Heart left ventricle (tissue), 13 donors: ENCODE measurements around the gene ADCY9.

ENCODE experiments used
- CTCF ChIP-seq, 12 donors: fragments of 200-600 bp; sonication (generic) in 4 of 12; IDR thresholded peaks; one replicate each; pipeline versions ENCODE4 v1.5.0 to v1.8.0; 2018 to 2022; ENCODE audit warnings: antibody characterized with exemption in 12 of 12, mild to moderate bottlenecking in 5 of 12
- POLR2A ChIP-seq, 2 donors: fragments of 450-650 bp; IDR thresholded peaks; one replicate each; pipeline ENCODE4 v1.6.1; 2017; ENCODE audit warnings: antibody characterized with exemption in 2 of 2, mild to moderate bottlenecking in 2 of 2, moderate library complexity in 2 of 2
- donor health status: ischemic (EF 13 %, LVEDD 7.1; RV severe dilation, severe dysfunction).
- donor health status: DM: no; HTN: yes; CAD: no.
- donor health status: DM: no; HTN: no; CAD: no.
- donor health status: ischemic (EF 25% LVEDD 6.9; RV normal size, moderate dysfunction).
- donor health status: ischemic (EF 25% LVEDD 5.7; RV mildly dilated, moderate dysfunction).
- donor health status: ischemic (EF 35%, LVEDD 5.7; RV mildly dilated, moderate dysfunction).
- donor health status: nonischemic (EF 11% LVEDD 7.7; RV severe dilation, severe dysfunction).
- donor health status: DM: yes; HTN: yes; CAD: no.
- donor health status: PGD.
- donor health status: ischemic (EF 29% LVEDD 5.4; RV normal size, mild dysfunction).
- donor health status: nonischemic (EF 23%, LVEDD 6.1; RV moderate dilation, normal function).

- TF ChIP-seq CTCF (IDR thresholded peaks at IDR 0.05) (no peak), POLR2A (IDR thresholded peaks at IDR 0.05) (no peak)
Measured at GRCh38 chr16:4005731-4006130, 110.5 kb downstream of the ADCY9 start.
